ENCODE results near the gene PSEN2.
A peak's percentile ranks its signal among the peaks of the same experiment; 100 is the strongest.

GRCh38 chr1:226870401-226871279 is at the start of gene PSEN2:
- TF ChIP-seq RAD21 (IDR thresholded peaks at IDR 0.05; ENCODE audit: low read depth) (no peak), EP300 (IDR thresholded peaks at IDR 0.05; ENCODE audit: borderline replicate concordance) (no peak), NFIC (IDR thresholded peaks at IDR 0.05) (peak; percentile 42; the same call in 1 of the 2 replicates), FOXM1 (IDR thresholded peaks at IDR 0.05; ENCODE audit: borderline replicate concordance, low read depth) (no peak)
